A673 (cell line): ENCODE data around the gene FLYWCH1. TPM values are rescaled to one million over a fixed set of nuclear protein-coding genes. Genes with fewer than 3 reads are reported as not detected.

ENCODE experiments used
- BruUV-seq: library from RNA; stranded (reverse); fragments of 400-500 nt; replicated peaks from 2 replicates; lab custom pipeline; 2021; lab: Mats Ljungman, UMichigan
- CTCF ChIA-PET: fragments of 300-600 bp; sonication (Branson Sonifier 250); formaldehyde crosslinking; loops from one replicate; lab custom pipeline; 2022; ENCODE audit warnings: antibody characterized with exemption; lab: Charles Lee
- POLR2A ChIA-PET: fragments of 300-600 bp; sonication (Branson Sonifier 250); formaldehyde crosslinking; loops from one replicate; lab custom pipeline; 2022; ENCODE audit warnings: antibody characterized with exemption; ENCODE audit not compliant: low non-redundant PET; lab: Charles Lee
- DNase-seq: peaks from one replicate; pipeline ENCODE4 v3.0.0-alpha.2; 2015; ENCODE audit warnings: low spot score
- H3K27ac ChIP-seq: fragments of 200-600 bp; sonication (generic); 2 replicates; pipeline ENCODE4 v1.5.1; 2016; ENCODE audit warnings: mixed run types, low read depth, mild to moderate bottlenecking, mixed read lengths, antibody characterized with exemption, low read length; ENCODE audit not compliant: poor library complexity, severe bottlenecking
- H3K27me3 ChIP-seq: fragments of 200-600 bp; sonication (generic); replicated peaks from 2 replicates; pipeline ENCODE4 v1.6.1; 2017; ENCODE audit warnings: mixed run types, low read depth, mild to moderate bottlenecking, mixed read lengths, antibody characterized with exemption, low read length; ENCODE audit not compliant: insufficient read depth, poor library complexity
- H3K36me3 ChIP-seq: fragments of 200-600 bp; sonication (generic); 2 replicates; pipeline ENCODE4 v1.6.1; 2016; ENCODE audit warnings: mixed run types, mild to moderate bottlenecking, mixed read lengths, antibody characterized with exemption, low read length; ENCODE audit not compliant: insufficient read depth, poor library complexity, severe bottlenecking
- H3K4me1 ChIP-seq: fragments of 200-600 bp; sonication (generic); 2 replicates; pipeline ENCODE4 v1.6.1; 2017; ENCODE audit warnings: mixed run types, mild to moderate bottlenecking, mixed read lengths, antibody characterized with exemption, low read length; ENCODE audit not compliant: insufficient read depth, poor library complexity, severe bottlenecking
- H3K4me3 ChIP-seq: fragments of 200-600 bp; sonication (generic); 2 replicates; pipeline ENCODE4 v1.5.1; 2016; ENCODE audit warnings: low read depth, mixed run types, mild to moderate bottlenecking, mixed read lengths, low read length; ENCODE audit not compliant: poor library complexity, severe bottlenecking
- H3K9me3 ChIP-seq: fragments of 200-600 bp; sonication (generic); 2 replicates; pipeline ENCODE4 v1.6.1; 2016; ENCODE audit warnings: mixed run types, low read depth, mild to moderate bottlenecking, mixed read lengths, antibody characterized with exemption, low read length; ENCODE audit not compliant: poor library complexity, severe bottlenecking
- CTCF ChIP-seq: fragments of 300-800, 200-600 bp; sonication (generic); conservative IDR thresholded peaks from 2 replicates; pipeline ENCODE4 v1.5.1; 2017; ENCODE audit warnings: low read depth, mild to moderate bottlenecking, antibody characterized with exemption, low read length, moderate library complexity, mixed read lengths
- EZH2 ChIP-seq: fragments of 200-600 bp; sonication (generic); IDR thresholded peaks from 2 replicates; pipeline ENCODE4 v1.6.1; 2017; ENCODE audit warnings: borderline replicate concordance, low read depth, mild to moderate bottlenecking, mixed read lengths, antibody characterized with exemption, low read length; ENCODE audit not compliant: poor library complexity, severe bottlenecking
- intact Hi-C: fragments of 100-400 bp; cut with micrococcal nuclease; formaldehyde crosslinking; loops from one replicate; pipeline ENCODE4 v1.10.0; 2022; ENCODE audit not compliant: unreplicated experiment
- total RNA-seq: library from RNA; stranded (reverse); gene quantifications from 2 replicates; pipeline ENCODE4 v1.2.3, GENCODE V29; 2021

Gene FLYWCH1
- total RNA-seq, 1 experiment from 2014 or later: 46.8 TPM

DNA sequence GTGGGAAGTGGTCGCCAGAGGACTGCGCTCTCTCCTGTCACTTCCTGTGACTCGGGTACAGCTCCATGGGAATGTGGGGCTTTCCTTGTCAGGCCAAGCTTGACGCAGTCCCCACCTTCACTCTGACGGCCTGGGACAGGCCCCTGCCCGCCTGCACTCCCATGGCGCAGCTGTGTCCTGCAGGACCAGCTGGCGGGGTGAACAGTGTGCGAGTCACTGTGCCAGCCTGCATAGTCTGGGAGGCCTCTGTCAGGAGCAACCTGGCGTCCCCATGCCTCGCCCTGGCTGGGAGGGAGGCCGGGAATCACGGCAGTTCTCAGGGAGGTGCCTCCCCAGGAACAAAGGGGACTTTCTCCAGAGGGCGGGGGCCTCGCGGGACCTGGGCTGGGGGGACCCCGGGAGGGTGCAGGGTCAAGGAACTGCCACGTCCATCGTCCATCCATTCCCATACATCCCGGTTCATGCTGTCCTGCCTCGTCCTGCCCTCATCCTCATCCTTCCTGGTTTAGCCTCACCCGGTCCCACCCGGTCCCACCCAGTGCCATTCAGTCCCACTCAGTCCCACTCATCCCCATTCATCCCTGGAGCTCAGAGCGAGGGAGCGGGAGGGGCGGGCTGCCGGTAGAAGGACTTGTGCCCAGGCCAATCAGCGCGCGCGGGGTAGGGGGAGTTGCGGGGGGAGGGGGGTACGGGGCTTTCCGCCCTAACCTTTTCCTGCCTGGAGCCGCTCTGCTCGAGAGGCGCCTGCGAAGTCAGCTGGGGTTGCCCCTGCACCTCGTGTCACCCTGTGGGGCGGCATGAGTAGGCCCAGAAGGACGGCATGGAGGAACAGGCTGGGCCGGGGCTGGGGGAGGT, 13.4 kb downstream of the FLYWCH1 start:
- H3K4me1 ChIP-seq: peaks cover 5% of the 10 kb centered on the region
- no peaks in the 10 kb centered on the region for H3K27me3 ChIP-seq
- no peaks in the 10 kb centered on the region for H3K36me3 ChIP-seq
- intact Hi-C loops: loop anchor here (5.0 kb wide), 1 partner anchor 37 kb away; the partner anchor contains the start of gene KREMEN2
- no peaks in the 10 kb centered on the region for H3K9me3 ChIP-seq
- CTCF ChIA-PET: interaction anchor here (0.6 kb wide), 1 partner anchor 28 kb away, joined by 4 read pairs; no protein-coding TSS in a partner anchor
- H3K27ac ChIP-seq: no peak overlapping the region
- H3K4me3 ChIP-seq: no peak overlapping the region
- POLR2A ChIA-PET: no interaction called here
- no peak for TF ChIP-seq CTCF
- no peak for TF ChIP-seq EZH2
- BruUV-seq: no TSS peak
- DNase-seq: no peak

GRCh38 chr16:2925951-2926649, 14.4 kb downstream of the FLYWCH1 start:
- TF ChIP-seq CTCF (no peak), EZH2 (no peak)
- no peak overlapping the region for H3K4me3 ChIP-seq
- H3K36me3 ChIP-seq: peaks cover 4% of the 10 kb centered on the region
- H3K9me3 ChIP-seq: no peaks in the 10 kb centered on the region
- no peaks in the 10 kb centered on the region for H3K27me3 ChIP-seq
- no TSS peak for BruUV-seq
- H3K4me1 ChIP-seq: peaks cover 5% of the 10 kb centered on the region
- POLR2A ChIA-PET: interaction anchor here (0.6 to 0.7 kb wide), 2 partner anchors 36 to 38 kb away, joined by 4 to 8 read pairs; no protein-coding TSS in a partner anchor
- intact Hi-C loops: loop anchor here (5.0 kb wide), 1 partner anchor 36 kb away; the partner anchor contains the start of gene KREMEN2
- CTCF ChIA-PET: interaction anchor here (0.7 kb wide), 1 partner anchor 87 kb away, joined by 3 read pairs; no protein-coding TSS in a partner anchor
- no peak overlapping the region for H3K27ac ChIP-seq
- DNase-seq: no peak

DNA sequence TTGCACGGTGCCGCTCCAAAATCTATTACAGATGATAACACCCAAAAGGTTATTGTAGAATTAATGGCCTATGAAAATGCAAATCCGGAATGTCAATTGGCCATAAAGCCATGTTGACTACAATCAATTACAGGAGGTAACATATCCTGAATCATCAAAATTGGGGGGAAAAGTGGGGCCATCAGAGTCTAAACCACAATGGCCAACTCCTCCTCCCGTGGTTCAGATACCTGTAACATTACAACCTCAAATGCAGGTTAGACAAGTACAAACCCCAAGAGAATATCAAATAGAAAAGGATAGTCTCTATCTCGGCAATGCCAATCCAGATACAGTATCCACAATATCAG, 14.9 kb downstream of the FLYWCH1 start:
- no peak for TF ChIP-seq EZH2
- no peak for TF ChIP-seq CTCF
- DNase-seq: no peak
- intact Hi-C loops: loop anchor here (5.0 kb wide), 1 partner anchor 36 kb away; the partner anchor contains the start of gene KREMEN2
- no peaks in the 10 kb centered on the region for H3K9me3 ChIP-seq
- H3K36me3 ChIP-seq: peaks cover 4% of the 10 kb centered on the region
- peaks cover 5% of the 10 kb centered on the region for H3K4me1 ChIP-seq
- no peaks in the 10 kb centered on the region for H3K27me3 ChIP-seq
- BruUV-seq: no TSS peak
- POLR2A ChIA-PET: interaction anchor here (0.6 to 0.7 kb wide), 2 partner anchors 36 to 39 kb away, joined by 4 to 8 read pairs; no protein-coding TSS in a partner anchor
- no peak overlapping the region for H3K27ac ChIP-seq
- CTCF ChIA-PET: no interaction called here
- no peak overlapping the region for H3K4me3 ChIP-seq
